Measurements from ENCODE around the gene ANGPTL5.
A peak's percentile ranks its signal among the peaks of the same experiment; 100 is the strongest.
"Not testable (repeated sequence)": the region's sequence is repeated elsewhere in the genome, so short reads cannot be mapped to it uniquely, and the experiment has no call there.

Gene ANGPTL5

DNA sequence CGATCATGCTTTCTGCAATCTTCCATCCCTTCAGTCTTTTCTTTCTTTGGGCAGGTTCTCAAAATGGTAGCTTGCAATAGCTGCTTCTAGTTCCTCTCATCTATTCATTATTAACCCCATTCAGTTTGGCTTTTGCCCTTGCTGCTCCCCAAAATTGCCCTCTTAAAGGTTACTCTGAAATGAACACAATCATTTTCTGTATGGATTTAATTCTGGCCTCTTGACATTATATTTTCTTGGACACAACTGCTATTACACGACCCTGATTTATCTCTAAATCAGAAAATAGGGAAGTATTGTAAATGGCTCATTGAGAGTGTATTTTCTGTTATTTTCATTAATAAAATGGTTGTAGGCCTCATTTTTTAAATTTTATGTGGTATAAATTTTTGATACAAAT, at the start of gene ANGPTL5:
Gene ANGPTL5, minus strand, starts transcription at position 101 of the 400 bp plus-strand sequence. CDS start 8,613 bp downstream, outside the sequence.
- no peak for DNase-seq

DNA sequence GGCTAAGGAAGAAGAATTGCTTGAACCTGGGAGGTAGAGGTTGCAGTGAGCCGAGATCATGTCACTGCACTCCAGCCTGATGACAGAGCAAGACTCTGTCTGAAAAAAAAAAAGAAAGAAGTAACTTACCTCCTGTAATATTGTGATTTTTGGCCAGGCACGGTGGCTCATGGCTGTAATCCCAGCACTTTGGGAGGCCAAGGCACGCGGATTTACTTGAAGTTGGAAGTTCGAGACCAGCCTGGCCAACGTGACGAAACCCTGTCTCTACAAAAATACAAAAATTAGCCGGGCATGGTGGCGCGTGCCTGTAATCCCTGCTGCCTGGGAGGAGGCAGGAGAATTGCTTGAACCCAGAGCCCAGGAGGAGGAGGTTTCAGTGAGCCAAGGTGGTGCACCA, 47.9 kb upstream of the ANGPTL5 start:
- not testable (repeated sequence) for DNase-seq

DNA sequence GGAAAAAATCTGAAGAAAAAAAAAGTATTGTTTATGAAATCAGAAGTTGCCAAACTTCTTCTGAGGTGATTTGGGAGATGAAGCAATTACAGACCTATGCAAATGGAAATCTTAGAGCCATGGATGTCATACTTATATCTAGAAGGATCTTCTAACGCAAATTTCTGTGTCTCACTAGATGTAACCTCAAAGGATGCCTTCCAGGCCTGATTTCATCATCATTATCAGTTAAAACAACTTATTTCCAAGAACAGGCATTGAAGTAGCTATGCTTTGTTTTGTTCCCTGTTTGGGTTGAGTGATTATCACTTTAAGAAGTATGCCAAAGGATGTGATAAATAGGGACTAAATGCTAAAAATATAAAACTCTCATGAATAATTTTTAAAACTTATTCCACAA, 43.9 kb upstream of the ANGPTL5 start:
- DNase-seq: no peak

GRCh38 chr11:101955701-101956100, 39.4 kb upstream of the ANGPTL5 start:
- no peak for DNase-seq

GRCh38 chr11:101955278-101955677, 39.0 kb upstream of the ANGPTL5 start:
- no peak for DNase-seq

GRCh38 chr11:101949680-101950220, 33.4 kb upstream of the ANGPTL5 start:
- no peak for DNase-seq

DNA sequence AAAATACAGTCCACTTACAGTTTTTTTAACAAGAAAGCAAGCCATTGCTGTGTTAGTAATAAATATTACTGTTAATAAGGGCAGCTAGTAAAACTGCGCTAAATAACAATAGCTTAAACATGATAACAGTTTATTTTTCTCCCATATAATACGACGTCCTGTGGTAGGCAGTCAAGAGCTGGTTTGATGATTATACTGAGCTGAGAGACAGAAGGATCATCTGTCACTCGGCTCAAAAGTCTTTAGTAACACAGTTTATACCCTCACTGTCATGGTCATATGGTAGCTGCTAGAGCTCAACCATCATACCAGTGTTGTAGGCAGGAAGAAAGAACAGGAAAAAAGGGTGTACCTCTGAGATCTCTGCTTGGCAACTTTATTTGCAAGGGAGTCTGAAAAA, 29.1 kb upstream of the ANGPTL5 start:
- no peak for DNase-seq

DNA sequence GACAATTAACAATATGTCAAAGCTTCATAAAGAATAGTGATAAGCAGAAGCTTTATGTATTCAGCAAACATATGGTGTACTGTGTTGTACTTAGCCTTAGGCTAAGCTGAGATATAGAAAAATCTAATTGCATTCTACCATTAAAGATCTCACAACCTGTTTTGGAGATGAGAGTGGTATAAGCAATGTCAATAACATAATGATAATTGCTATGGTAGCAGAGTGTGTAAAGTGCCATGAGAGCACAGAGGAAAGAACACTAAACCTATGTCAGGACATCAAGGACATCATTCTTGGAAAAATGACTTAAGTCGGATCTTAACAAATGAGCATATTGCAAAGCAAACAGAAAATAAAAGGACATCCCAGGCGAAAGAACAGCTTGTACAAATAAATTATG, 28.6 kb upstream of the ANGPTL5 start:
- DNase-seq: no peak

- no peak for DNase-seq
These were observed 24.7 kb upstream of the ANGPTL5 start for GRCh38 chr11:101940901-101941520.

GRCh38 chr11:101931692-101932091, 15.4 kb upstream of the ANGPTL5 start:
- no peak for DNase-seq

DNA sequence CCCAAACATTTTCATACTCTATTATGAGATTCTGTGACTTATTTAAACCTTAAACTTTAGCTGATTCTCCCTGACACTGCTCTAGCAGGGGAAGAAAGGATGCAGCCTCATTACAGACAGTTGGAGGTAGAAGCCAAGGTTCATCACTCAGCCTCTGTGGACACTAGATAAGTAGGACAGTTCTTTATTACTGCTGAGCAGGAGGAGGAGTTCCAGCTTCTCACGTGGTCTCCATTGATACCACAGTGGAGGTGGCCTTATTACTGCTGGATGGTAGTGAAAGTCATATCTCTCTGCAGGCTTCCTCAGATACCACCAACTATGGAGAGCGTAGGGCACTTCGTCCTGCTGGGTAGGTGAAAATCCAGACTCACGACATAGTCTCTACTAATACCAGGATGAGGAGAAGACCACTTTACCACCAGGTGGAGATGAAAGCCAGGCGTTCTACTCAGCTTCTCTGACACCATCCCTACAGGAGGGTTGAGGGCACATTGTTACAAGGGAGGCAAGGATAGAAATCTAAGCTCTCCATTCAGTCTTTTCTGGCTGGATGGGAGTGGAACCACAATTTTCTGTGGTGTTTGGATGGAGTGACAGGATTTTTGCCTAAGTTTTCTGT, 13.1 kb upstream of the ANGPTL5 start:
- no peak for DNase-seq

GRCh38 chr11:101923554-101923953, 7.2 kb upstream of the ANGPTL5 start:
- DNase-seq: no peak

DNA sequence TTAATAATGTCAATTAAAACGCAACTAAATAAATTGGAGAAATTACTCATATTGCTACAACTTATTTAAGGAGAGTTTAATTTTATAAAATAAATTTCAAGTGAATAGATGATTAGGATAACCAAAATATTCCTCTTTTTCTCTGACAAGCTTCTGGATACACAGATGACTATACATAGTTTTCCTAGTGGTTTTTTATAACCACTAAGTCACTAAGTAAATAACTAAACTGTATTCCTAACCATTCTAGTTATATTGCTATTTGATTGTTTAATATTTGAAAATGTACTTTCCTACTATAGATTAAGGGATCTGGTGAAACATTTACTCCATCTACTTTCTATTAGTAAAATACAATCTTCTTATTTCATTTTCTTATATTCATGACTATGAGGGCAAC, 4.7 kb upstream of the ANGPTL5 start:
- no peak for DNase-seq

DNA sequence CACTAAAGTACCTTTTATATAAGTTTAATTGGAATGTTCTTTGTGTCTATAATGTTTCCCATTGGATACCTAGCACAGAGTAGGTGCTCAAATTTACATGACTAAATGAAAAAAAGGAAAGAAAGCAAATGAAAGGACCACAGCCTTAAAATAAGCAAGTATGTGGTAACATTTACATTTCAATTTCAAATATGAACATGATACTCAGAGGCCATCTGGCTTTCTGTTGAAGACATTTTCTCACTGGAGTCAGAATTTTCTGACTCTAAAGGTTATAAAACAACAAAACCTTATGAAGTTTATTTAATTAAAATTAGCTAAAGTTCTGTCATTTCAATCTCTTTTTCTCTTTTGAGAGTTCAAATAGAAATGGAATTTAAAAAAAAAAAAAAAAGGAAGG, 904 bp upstream of the ANGPTL5 start:
- DNase-seq: no peak

GRCh38 chr11:101915791-101916291, 481 bp downstream of the ANGPTL5 start:
- DNase-seq: no peak

DNA sequence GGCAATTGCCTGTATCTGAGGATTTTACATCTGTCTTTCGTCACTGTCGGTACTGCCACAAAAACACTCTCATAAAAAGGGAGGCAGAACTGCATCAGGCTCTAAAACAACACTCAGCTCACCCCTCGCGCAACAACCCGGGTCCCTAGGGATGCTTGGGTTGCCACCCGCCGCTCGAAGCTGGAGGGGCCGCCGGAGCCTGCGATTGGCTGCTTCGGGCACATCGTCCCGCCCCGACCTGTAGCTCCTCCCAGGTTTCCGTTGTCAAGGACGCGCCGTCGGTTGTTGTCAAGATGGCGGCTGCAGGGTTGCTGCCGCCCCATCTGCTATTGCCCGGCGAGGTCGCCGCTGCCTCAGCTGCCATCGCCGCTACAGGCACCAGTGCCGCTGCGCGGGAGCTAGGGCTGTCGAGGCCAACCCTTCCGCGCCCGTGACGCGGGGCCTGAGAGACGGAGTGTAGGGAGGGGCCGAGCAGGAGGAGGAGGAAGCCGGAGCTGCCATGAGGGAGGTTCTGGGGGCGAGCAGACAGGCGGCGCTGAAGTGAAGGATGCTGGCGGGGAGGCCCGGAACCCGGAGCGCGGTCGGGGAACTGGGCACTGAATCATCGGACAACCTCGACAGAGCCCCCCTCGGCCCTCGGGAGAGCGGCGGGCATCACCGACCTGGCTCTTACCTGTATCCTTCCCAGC, 1.4 kb downstream of the ANGPTL5 start, which contains the start of gene CEP126:
Gene CEP126, plus strand, starts transcription at position 273 of the 689 bp plus-strand sequence. Its CDS starts 275 bp downstream, at position 548.
- peak; percentile 97 for DNase-seq

DNA sequence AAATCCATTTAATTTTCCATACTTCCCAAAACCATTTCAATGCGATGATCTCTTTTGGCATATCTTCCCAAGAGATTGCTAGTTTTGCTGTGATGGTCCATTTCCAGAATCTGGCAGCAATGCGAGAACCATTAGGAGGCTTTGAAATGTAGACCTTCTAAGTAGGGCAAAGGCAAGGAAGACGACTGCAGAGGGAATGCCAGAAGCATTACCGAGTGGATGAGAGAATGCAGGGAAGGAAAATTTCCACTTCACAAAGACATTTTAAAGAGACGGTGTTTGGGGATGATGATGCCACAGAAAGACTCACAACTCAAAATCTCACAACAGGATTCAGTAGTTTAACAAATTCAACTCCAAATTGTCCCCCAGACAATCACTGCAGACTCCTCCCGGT, 2.0 kb downstream of the ANGPTL5 start:
- no peak for DNase-seq

- no peak for DNase-seq
These were observed 2.7 kb downstream of the ANGPTL5 start for GRCh38 chr11:101913656-101914055.

DNA sequence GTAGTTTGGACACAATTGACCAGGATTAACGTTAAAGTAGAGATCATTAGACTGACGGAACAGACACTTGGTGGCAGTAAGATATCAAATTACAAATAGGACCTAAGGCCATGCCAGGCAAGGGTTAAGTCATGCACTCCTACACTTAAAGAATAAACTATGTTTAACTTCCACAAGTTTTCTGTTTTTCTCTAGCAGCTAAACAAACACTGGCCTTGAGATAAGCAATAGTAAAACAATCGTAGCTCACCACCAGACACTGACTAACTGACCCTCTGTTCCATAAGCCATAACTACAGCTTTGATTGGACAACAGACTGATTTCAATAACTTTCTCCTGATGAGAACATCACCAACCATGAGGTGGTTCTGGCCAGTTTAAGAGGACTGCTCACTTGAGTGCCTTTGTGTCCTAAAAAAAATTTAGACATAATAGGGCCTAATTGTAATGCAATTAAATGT, 3.5 kb downstream of the ANGPTL5 start:
- no peak for DNase-seq

- no peak for DNase-seq
These were observed 7.2 kb downstream of the ANGPTL5 start for GRCh38 chr11:101909087-101909486.

- no peak for DNase-seq
These were observed 8.5 kb downstream of the ANGPTL5 start for GRCh38 chr11:101907815-101908214.

DNA sequence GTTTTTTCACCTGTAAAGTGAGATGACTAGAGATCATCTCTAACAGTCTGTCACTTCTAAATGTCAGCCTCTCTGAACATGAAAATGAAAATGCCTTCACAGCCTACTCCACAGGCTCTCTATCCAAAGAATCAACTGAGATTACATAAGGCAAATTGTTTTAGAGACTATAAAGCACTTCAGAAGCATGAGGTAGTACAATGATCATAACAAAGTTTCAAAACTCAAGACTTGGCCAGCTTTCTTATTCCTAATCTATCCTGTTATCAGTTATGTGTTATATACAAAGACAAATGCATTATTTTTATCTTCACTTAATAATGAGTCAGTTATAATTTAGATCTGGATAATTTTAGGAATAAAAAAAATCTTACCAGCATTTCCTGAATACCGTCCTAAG, 21.8 kb downstream of the ANGPTL5 start:
- no peak for DNase-seq

DNA sequence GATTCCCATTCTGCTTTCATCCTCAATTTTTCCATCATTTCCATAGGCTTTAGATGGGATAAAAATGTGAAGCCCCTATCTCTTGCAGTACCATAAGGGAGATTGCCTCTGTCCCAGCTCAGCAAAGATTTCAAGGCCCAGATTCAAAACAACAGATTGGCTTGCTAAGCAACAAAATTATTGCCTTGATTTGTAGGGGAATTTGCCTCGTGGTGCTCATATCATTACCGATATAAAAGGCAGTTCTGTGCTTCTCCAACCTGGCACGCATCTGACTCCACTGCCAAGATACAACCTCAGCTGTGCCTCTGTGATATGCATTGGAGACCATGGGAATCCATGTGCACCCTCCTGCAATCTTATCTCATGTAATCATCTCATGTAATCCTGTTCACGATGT, 26.6 kb downstream of the ANGPTL5 start:
- DNase-seq: no peak

- no peak for DNase-seq
These were observed 30.7 kb downstream of the ANGPTL5 start for GRCh38 chr11:101885631-101886030.

Measured in right forelimb (tissue), 1 donor.